Measurements from ENCODE around the gene ZNF491. TPM values are rescaled to one million over a fixed set of nuclear protein-coding genes. Genes with fewer than 3 reads are reported as not detected.

Gene ZNF491
- total RNA-seq, 6 donors from 2014 or later = 0.55 to 3.4 (median 2.0) TPM; not detected in 1

- Histone ChIP-seq H3K4me1 (no peaks in the 10 kb centered on the region), H3K27ac (no peak overlapping the region), H3K36me3 (no peaks in the 10 kb centered on the region), H3K9me3 (peaks cover 5 to 14% (median 8%) of the 10 kb centered on the region in 4 donors), H3K27me3 (no peaks in the 10 kb centered on the region), H3K4me3 (no peak overlapping the region)
- DNase-seq (no peak), ATAC-seq (ENCODE audit: low FRiP score in 2 of 2) (no peak)
- TF ChIP-seq POLR2A (IDR thresholded peaks at IDR 0.05) (no peak), EP300 (IDR thresholded peaks at IDR 0.05) (no peak)
- 84 to 91% methylated on average over 1 of the region's 1 CpG for WGBS, 2 donors
Measured at GRCh38 chr19:11756965-11757364, 41.4 kb upstream of the ZNF491 start.

DNA sequence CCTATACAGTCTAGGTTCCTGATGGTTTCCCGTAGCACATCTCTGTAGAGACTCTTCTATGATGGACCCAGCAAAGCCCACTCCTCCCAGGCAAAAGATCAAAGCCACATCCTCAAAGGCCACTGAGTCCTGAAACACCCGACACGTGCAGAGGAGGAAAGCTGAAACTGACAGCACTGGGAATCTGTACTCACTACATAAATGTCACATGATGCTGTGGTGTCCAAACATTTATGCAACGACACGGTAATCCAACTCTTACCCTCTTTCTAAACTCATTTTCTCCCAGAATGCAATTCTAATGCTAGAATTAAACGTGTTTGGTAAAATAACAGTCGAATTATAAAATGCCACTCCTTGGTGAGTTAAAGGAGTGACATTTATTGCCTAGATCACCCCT, 38.5 kb upstream of the ZNF491 start:
- no peak for TF ChIP-seq EP300 (IDR thresholded peaks at IDR 0.05)
- no peak for TF ChIP-seq POLR2A (IDR thresholded peaks at IDR 0.05)
- no peak for TF ChIP-seq POLR2AphosphoS5 (IDR thresholded peaks at IDR 0.05)
- TF ChIP-seq CTCF (IDR thresholded peaks at IDR 0.05) = no peak
- ATAC-seq (ENCODE audit: low FRiP score in 2 of 2) (no peak), DNase-seq (no peak)
- Histone ChIP-seq H3K4me3 (no peak overlapping the region), H3K9me3 (peaks cover 5 to 9% (median 8%) of the 10 kb centered on the region in 4 donors), H3K4me1 (no peaks in the 10 kb centered on the region), H3K27ac (no peak overlapping the region), H3K27me3 (no peaks in the 10 kb centered on the region), H3K36me3 (no peaks in the 10 kb centered on the region)
- WGBS, 2 donors = 70 to 80% methylated on average over 7 of the region's 7 CpGs

DNA sequence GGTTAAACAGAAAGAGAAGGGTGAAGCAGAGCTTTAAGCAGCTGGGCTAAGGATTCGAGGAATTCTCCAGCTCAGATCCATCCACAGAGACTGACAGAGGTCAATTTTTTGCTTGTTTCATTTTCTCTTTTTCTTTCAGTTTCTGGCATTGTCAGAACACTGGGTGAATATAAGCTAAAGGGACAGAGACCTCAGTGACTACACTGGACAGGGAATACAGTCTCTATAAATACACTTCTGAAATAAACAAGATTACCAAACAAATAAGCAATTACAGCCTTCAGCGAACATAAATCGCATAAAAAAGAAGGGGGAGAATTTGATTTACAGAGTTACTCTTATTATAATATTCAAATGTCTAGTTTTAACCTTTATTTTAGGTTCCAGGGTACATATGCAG, 35.2 kb upstream of the ZNF491 start:
- ATAC-seq (ENCODE audit: low FRiP score in 2 of 2) = no peak
- Histone ChIP-seq H3K36me3 (no peaks in the 10 kb centered on the region), H3K4me3 (no peak overlapping the region), H3K27ac (no peak overlapping the region), H3K9me3 (no peaks in the 10 kb centered on the region), H3K4me1 (peaks cover 6 to 13% (median 9%) of the 10 kb centered on the region in 4 donors), H3K27me3 (no peaks in the 10 kb centered on the region)
- 76 to 83% methylated on average over 3 of the region's 3 CpGs for WGBS, 2 donors
- TF ChIP-seq EP300 (IDR thresholded peaks at IDR 0.05) (no peak), POLR2A (IDR thresholded peaks at IDR 0.05) (no peak), CTCF (IDR thresholded peaks at IDR 0.05) (no peak), POLR2AphosphoS5 (IDR thresholded peaks at IDR 0.05) (no peak)
- DNase-seq = no peak

GRCh38 chr19:11763611-11764010, 34.7 kb upstream of the ZNF491 start:
- 82 to 95% methylated on average over 1 of the region's 1 CpG for WGBS, 2 donors
- TF ChIP-seq CTCF (IDR thresholded peaks at IDR 0.05) (no peak), EP300 (IDR thresholded peaks at IDR 0.05) (no peak), POLR2AphosphoS5 (IDR thresholded peaks at IDR 0.05) (no peak), POLR2A (IDR thresholded peaks at IDR 0.05) (no peak)
- no peak for ATAC-seq (ENCODE audit: low FRiP score in 2 of 2)

DNA sequence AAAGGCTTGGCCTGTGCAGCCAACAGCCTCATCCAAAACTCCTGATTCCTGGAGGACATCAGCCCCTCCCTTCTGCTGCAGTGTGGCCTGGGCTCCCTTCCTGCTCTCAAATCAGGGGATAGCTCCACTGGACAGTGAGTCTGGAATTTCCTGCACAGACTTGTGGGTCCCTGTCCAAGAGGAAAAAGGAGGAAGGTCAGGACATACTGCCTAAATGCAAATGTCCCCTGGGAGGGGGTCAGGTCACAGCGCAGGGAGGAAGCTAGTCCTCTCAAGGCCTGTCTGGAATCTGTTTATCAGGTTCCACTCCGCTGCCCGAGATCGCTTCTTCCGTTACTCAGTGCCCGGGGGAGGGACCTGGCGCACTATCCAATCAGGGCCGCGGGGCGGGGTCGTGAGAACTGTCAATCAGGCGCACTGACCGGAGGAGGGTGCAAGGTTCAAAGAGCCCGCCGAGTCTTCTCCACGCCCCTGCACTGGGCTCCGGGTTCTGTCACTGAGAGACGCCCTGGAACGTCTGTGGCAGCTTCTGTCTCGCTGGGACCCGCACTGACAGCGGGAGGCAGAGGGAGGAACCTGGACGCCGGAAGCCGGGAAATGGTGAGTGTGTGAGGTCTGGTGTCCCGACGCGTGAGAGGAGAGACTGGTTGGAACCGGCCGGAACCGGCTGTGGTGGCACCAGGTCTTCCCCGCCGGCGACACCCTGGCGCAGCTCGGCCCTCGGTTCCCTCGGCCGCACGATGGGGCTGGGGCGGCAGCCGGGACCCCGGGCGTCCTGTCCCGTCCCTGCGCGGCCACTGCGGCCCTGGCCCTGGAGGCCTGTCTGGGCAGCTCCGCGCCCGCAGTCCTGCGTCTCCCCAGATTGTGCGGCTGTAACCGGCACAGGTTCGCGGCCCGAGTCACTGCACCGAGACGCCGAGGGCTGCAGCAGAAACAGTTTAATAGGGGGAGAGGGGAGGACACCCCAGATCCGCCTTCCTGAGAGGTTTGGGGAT, 31.4 kb upstream of the ZNF491 start, which contains the start of gene ZNF441:
TSS of gene ZNF441 (plus strand) at position 404 of the 995 bp plus-strand sequence. CDS start at position 598, 194 bp downstream.
- Histone ChIP-seq H3K27ac (peak within 1 kb of the TSS; percentile 87 to 95 (median 90)), H3K9me3 (peaks cover 0 to 8% (median 3%) of the 10 kb centered on the region in 4 donors), H3K4me3 (peak within 1 kb of the TSS; percentile 72 to 98 (median 80)), H3K4me1 (peaks cover 13 to 20% (median 15%) of the 10 kb centered on the region in 4 donors), H3K27me3 (no peaks in the 10 kb centered on the region), H3K36me3 (no peaks in the 10 kb centered on the region)
- TF ChIP-seq CTCF (IDR thresholded peaks at IDR 0.05) (peak in 2 of 6 experiments; percentile 26 to 29), EP300 (IDR thresholded peaks at IDR 0.05) (no peak), POLR2AphosphoS5 (IDR thresholded peaks at IDR 0.05) (peak; percentile 77 to 89), POLR2A (IDR thresholded peaks at IDR 0.05) (peak in 3 of 4 donors; percentile 46 to 75 (median 56))
- 1 to 2% methylated on average over 22 to 38 of the region's 61 CpGs for WGBS, 2 donors
- peak; percentile 98 to 99 for DNase-seq
- ATAC-seq (ENCODE audit: low FRiP score in 2 of 2) = peak; percentile 99 to 100

More at GRCh38 chr19:11763611-11764010, 34.7 kb upstream of the ZNF491 start:
- no peaks in the 10 kb centered on the region for H3K36me3 ChIP-seq
- H3K27me3 ChIP-seq = no peaks in the 10 kb centered on the region
- no peaks in the 10 kb centered on the region for H3K9me3 ChIP-seq
- no peak overlapping the region for H3K27ac ChIP-seq
- no peak overlapping the region for H3K4me3 ChIP-seq
- DNase-seq = no peak
- H3K4me1 ChIP-seq = peaks cover 11 to 18% (median 14%) of the 10 kb centered on the region in 4 donors
